GM21737 (cell line): Measurements from ENCODE around the gene KCTD12.
"Not testable (repeated sequence)": the region's sequence is repeated elsewhere in the genome, so short reads cannot be mapped to it uniquely, and the experiment has no call there.

Experiments
- ATAC-seq: cut with Tn5 transposase; IDR thresholded peaks from one replicate; pipeline ENCODE4 v1.9.1; 2021; ENCODE audit warnings: mild to moderate bottlenecking, moderate library complexity; ENCODE audit not compliant: unreplicated experiment

The KCTD12 gene

DNA sequence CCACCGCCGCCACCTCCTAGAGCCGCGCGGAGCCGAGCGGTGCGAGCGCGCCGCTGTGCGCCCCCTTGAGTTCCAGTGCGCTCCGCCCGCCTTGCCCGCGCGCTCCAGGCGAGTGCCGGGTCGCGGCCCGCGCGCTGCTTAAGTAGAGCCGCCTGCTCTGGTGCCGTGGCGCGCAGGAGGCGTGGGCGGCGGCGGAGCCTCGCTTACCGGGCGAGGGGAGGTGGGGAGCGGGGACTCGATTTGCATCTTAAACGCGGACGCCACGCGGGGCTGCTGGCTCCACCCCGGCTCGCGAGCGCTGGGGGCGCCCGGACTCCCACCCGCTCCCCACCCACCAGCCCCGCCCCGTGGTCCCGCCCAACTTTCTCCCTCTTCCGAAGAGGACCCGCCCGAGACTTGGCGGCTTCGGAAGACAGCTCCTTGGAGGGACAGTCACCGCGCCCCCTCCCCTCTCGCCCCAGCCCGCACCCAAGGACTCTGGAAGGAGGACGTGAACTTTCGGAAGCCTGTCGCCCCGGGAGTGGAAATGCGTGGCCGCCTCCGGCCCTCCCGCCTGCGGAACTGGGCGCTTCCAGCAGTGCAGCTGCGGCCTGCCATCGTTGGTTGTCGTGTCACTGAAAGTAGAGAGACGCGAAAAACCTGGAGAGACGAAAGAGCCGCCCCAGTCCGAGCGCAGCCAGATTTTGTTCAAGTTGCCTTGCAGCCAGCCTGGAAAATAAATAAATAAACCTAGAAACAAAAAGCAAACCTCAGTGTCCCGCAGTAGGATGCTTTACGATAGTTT is at the start of gene KCTD12:
KCTD12 (minus strand) TSS at position 114 of the 784 bp plus-strand sequence. CDS start 257 bp downstream, outside the sequence.
- peak; percentile 61 for ATAC-seq

DNA sequence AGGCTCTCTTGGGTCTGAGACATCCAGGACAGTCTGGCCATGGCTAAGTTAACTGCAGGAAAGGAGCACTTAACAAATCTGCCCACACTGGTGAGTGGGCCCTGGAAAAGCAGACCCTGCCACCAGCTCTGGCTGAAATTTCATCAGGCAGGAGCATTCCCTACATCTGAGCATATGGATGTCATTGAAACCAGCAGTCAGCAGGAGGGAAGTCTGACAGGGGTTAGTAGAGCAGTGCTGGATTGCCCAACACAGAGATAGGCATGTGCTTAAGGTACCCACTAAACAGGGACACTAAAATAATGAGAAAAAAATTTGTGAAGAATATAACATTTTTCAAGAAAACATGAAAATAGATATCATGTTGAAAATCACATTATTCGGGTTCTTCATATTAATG is 48.5 kb upstream of the KCTD12 start:
- ATAC-seq = no peak

DNA sequence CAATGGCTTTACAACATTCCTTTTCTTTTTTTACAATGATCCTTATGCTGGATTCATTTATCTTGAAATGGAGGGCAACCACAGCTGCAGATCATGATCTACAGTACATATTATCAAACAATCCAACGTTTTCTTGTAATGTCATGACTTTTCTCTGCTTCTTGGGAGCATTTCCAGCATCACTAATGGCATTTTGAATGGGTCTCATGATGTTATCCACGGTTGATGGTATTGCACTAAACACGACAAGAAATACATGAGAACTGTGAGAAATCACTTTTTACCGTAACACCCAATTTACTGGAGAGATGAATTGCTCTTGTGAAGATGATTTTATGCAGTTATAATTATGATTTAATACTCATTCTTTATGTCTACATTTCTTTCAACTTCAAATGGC is 45.9 kb upstream of the KCTD12 start:
- no peak for ATAC-seq

- no peak for ATAC-seq
Measured at GRCh38 chr13:76929851-76930374, 43.7 kb upstream of the KCTD12 start.

GRCh38 chr13:76929320-76929719 is 43.1 kb upstream of the KCTD12 start:
- no peak for ATAC-seq

- ATAC-seq = no peak
Measured at GRCh38 chr13:76928456-76928855, 42.3 kb upstream of the KCTD12 start.

DNA sequence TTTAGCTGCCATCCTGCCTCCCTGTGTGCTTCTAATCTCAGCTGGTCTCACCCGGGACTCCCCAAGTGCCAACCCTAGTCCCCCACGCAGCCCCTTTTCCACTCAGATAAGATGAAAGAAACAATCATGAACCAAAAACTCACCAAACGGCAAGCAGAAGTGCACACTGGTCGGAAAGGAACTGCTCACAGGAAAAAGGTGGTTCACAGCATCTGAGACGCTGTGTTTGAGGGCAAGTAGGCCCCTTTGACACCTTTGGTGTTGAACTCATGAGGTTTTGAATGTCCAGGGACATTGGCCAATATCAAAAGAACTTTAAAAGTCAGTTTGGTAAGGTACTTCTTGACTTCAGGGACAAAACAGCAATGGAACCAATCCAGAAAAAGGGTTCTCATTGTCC is 41.8 kb upstream of the KCTD12 start:
- no peak for ATAC-seq

- no peak for ATAC-seq
Measured at GRCh38 chr13:76925115-76925514, 38.9 kb upstream of the KCTD12 start.

- no peak for ATAC-seq
Measured at GRCh38 chr13:76921516-76921915, 35.3 kb upstream of the KCTD12 start.

GRCh38 chr13:76917755-76918481 is 31.7 kb upstream of the KCTD12 start:
- ATAC-seq = not testable (repeated sequence)

- ATAC-seq = no peak
Measured at GRCh38 chr13:76917095-76917494, 30.9 kb upstream of the KCTD12 start.

DNA sequence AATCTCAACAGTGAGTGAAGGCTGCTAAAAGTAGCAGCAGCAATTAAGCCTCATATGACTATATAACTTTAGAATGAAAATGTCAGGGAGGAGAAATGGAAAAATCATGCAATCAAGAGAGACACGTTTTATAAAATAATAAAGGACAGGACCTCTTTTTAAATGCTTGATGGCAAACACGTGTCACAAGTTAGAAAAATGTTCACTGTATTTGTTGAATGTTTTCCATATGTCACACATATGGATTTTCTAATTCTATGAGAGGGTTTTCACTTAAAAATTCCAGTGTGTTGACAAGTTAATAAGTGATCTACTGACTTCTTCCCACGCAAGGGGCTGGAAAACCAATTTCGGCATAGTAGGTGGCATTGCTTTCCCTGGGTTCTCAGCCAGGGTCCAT is 27.7 kb upstream of the KCTD12 start:
- ATAC-seq = no peak

DNA sequence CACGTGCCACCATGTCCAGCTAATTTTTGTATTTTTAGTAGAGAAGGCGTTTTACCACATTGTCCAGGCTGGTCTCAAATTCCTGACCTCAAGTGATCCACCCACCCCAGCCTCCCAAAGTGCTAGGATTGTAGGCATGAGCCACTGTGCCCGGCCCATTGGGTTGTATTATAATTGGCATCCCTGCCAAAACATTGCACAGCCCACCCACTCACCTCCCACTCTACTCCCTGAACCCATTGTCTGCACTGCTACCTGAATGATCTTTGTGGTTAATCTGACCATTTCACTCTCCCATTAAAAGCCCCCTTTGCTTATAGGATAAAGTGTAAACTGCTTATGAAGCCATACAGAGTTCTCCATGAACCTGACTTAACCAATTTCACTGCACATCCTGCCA is 26.3 kb upstream of the KCTD12 start:
- no peak for ATAC-seq

GRCh38 chr13:76904507-76904906 is 18.3 kb upstream of the KCTD12 start:
- no peak for ATAC-seq

- ATAC-seq = peak; percentile 91
Measured at GRCh38 chr13:76903544-76904162, 17.4 kb upstream of the KCTD12 start.

- not testable (repeated sequence) for ATAC-seq
Measured at GRCh38 chr13:76899066-76899465, 12.9 kb upstream of the KCTD12 start.

DNA sequence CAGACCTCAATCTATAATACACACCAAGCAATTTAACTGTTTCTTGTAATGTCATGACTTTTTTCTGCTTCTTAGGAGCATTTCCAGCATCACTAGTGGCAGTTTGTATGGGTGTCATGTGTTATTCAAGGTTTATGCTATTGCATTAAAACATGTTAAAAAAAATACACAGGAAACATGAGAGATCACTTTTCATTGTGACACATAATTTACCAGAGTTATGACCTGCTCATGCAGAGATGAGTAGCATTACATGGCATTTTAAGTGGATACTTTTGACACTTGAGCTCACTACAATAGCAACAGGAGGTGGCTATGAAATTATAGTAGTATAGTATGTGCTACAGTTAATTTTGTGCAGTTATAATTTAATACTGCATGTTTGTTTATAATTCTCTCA is 11.0 kb upstream of the KCTD12 start:
- ATAC-seq = not testable (repeated sequence)

GRCh38 chr13:76894401-76895110 is 8.4 kb upstream of the KCTD12 start:
- ATAC-seq = peak; percentile 68

GRCh38 chr13:76892488-76892887 is 6.3 kb upstream of the KCTD12 start:
- peak; percentile 56 for ATAC-seq

DNA sequence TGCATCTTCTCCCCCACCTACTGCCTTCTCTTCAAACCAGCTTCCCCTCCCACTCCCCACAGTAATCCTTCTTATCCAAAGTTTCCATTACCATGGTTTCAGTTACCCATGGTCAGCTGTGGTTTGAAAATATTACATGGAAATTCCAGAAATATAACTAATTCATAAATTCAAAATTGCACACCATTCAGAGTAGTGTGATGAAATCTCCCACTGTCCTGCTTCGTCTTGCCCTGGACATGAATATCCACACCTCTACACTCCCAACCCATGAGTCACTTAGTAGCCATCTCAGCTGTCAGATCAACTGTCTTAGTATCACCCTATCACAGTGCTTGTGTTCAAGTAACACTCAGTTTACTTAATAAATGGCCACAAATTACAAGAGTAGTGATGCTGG is 3.8 kb upstream of the KCTD12 start:
- no peak for ATAC-seq

GRCh38 chr13:76889254-76889653 is 3.0 kb upstream of the KCTD12 start:
- ATAC-seq = no peak
